HG03095 (cell line): Measurements from ENCODE around the gene CCDC97.

Experiments
- ATAC-seq: cut with Tn5 transposase; IDR thresholded peaks from one replicate; pipeline ENCODE4 v1.9.1; 2021; ENCODE audit warnings: moderate library complexity; ENCODE audit not compliant: unreplicated experiment

Gene CCDC97

DNA sequence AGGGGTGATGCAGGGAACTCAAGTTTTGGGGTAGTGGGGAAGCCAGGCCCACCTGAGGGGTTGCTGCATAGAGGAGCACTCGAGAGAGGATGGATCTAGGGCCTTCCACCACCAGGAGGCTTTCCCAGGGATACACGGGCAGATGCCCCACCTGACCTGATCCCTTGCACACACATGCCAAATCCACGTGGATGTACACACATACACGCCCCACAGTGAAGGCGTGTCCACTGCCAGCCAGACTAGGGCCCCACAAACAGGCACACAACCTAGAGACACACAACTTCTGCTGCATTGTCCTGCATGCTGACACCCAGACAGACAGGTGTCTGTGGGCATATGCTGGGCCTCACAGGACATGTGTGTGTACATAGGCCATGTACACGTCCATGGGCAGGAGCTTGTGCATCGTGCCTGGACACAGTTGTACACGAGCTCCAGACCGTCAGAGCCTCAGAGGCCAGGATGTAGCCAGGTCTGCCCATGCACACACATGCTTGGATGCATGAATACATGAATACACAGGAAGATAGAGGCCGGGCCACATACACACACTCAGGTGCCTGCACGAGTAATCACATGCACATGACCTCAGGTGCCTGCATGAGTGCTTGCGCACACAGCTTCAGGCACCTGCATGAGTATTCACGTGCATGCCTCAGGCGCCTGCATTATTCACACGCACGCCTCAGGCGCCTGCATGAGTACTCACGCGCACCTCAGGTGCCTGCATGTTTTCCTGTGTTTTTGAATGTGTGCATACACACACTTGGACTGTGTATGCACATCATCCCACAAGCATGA lies 8.9 kb downstream of the CCDC97 start:
- no peak for ATAC-seq

DNA sequence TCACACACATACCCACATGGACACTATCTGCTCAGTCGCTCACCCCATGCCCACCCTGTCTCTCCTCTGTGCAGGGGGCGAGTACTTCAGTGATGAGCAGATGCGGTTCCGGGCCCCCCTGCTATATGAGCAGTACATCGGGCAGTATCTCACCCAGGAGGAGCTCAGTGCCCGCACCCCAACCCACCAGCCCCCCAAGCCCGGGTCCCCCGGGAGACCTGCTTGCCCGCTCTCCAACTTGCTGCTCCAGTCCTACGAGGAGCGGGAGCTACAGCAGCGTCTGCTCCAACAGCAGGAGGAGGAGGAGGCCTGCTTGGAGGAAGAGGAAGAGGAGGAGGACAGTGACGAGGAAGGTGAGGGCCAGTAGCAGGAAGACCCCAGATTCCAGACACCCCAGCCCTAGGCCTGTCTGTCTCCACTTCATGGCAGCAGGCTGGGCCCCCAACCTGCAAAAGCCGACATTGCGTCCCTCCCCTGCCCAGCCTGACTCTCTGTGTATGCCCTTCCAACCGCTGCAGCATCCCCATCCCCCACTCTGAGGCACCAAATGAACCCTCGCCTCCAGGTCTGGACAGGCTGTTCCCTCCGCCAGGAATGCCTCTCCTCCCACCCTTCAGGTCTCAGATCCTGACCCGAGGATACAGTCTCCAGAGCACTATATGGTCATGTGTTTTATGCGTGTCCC lies 9.7 kb downstream of the CCDC97 start:
- ATAC-seq, result no peak

- no peak for ATAC-seq
Observed at GRCh38 chr19:41320185-41320518, 10.2 kb downstream of the CCDC97 start.

DNA sequence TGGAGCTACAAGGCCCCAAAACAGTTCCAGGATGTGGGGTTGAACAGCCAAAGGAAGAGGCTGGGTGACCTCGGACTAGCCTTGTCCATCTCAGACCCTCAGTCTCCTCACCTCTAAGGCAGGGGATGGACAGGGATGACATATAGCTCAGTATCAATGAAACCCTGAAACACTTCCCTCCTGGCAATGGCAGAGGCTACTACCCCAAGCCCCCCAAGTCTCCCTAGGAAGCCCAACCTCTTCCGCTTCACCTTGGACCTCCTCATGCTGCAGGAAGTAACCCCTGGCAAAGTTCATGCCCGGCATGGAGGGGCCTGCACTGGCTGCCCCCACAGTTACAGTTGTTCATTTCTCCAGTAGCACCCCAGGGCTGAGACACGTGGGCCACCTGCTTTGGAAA lies 10.6 kb downstream of the CCDC97 start:
- ATAC-seq, result no peak

DNA sequence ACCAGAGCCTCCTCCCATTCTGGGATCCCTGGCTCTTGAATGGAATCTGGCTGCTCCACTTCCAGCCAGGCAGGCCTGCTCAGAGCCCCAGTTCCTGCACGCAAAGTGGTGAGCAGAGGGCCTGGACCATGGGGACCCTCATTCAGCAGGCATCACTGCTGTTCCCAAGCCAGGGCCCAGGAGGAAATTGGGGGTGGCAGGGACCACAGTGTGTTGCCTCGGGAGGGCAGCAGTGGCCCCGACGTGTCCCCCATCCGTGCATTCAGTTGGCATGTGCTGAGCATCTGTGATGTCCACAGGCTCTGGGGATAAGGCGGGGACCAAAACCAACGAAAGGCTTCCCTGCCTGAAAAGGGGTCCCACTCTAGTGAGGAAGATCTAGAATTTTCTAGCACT lies 11.2 kb downstream of the CCDC97 start:
- no peak for ATAC-seq

- ATAC-seq, result no peak
Observed at GRCh38 chr19:41321600-41322270, 11.8 kb downstream of the CCDC97 start.

GRCh38 chr19:41322451-41322850 lies 12.5 kb downstream of the CCDC97 start:
- ATAC-seq, result no peak

DNA sequence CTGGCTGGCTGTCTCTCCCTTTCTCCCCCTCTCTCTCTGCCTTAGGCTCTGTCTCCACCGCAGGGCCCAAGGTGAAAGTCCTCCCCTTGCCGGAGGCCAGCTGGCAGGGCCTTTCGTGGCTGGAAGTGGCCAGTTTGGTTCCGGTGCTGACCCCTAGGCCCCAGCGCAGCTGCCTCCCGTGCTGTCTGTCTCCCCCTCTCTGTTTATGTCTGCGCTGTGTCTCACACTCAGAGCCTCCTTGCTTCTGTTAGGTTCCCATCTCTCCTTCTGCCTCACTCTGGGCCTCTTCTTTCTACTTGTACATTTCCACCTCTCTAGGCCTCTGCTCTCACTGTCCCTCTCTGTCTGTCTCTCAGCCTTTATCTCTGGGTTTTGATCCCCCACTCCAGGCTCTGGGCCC lies 13.1 kb downstream of the CCDC97 start:
- no peak for ATAC-seq

- no peak for ATAC-seq
Observed at GRCh38 chr19:41323430-41324125, 13.6 kb downstream of the CCDC97 start.

DNA sequence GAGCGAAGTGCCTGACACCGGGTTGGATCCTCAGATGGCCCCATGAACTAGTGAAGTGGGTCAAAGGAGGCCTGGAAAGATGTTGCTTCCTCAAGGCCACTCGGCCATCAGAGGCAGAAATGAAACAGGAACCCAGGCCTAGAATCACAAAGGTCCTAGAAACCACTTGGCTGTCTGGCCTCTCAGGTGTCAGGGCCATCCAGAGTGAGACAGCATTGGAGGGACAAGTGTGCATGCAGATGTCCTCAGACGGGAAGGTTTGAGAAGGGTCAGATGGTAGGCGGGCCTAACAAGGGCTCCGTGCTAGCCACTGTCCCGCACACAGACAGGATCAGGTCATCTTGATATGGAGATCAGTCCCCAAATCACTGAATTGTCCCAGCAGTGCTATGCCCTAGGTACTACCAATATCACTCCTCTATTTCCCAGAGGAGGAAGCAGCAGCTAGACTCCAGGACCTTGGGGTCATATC lies 14.3 kb downstream of the CCDC97 start:
- no peak for ATAC-seq

DNA sequence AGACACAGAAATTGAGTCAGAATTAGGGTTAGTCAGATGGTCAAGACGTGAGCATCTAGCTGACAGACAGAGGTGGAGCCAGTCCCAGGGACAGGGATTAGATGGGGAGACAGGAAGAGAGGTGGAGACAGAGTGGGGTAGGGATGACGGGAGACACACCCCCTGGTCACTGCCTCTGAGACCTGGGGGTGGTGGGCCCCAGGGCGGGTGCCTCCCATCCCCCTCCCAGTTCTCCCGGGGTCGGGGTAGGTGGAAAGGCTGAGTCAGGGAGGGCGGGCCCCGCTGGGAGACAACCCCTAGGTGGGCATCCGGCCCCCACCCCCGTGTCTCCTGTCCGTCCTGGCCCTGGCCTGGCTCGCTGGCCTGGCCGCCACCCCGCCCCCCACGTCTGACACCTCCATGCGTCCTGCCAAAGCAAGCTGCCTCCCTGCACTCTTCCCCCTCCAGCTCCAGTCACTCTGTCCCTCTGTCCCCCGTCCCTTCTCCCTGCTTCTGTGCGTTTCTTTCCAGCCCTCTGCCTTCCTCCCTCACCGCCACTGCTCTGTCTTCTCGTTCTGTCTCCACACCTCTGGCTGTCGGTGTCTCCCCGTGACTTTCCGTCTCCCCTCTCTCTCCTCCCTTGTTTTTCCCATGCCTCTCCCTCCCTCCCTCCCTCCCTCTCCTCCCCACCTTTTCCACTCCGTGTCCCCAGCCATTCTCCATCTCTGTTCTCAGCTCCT lies 15.1 kb downstream of the CCDC97 start:
- ATAC-seq, result no peak

DNA sequence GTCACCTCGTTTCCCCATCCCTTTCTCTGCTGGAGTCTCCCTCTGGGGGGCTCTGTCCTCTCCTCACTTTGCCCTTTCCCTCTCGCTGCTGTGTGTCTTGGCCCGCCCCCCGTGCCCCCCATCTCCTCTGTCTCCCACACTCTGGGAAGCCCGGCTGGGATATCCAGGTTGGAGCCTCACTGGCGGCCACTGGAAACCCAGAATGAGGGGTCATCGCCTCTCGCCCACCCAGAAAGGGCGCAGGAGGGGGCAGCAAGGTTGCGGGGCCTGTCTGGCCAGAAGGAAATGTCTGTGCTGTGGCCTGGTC lies 15.6 kb downstream of the CCDC97 start:
- no peak for ATAC-seq

- ATAC-seq, result no peak
Observed at GRCh38 chr19:41325947-41326706, 16.2 kb downstream of the CCDC97 start.

DNA sequence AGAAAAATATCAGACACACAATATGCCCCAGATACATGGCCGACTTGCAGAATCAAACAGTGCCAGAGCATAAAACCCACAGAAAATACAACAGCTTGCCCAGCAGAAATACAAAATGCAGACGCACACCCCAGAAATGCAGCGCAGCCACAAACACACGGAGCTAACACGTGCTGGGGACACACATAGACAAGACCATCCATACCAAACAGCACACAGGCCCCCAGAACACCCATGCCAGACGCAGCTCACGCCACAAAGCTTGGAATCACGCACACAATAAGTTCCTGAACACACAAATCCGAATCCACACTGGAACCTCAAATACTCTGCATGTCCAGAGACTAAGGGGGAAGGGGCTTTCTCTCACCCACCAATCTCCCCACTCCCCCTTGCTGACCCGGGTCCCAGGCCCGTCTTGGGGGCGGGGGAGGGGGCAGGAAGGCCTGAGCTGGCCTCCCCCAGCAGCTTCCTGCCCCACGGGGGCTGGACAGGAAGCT lies 17.2 kb downstream of the CCDC97 start:
- no peak for ATAC-seq

GRCh38 chr19:41327576-41328156 lies 17.7 kb downstream of the CCDC97 start:
- no peak for ATAC-seq

GRCh38 chr19:41328157-41328841 lies 18.3 kb downstream of the CCDC97 start:
- ATAC-seq, result no peak

- no peak for ATAC-seq
Observed at GRCh38 chr19:41328842-41329225, 18.9 kb downstream of the CCDC97 start.

DNA sequence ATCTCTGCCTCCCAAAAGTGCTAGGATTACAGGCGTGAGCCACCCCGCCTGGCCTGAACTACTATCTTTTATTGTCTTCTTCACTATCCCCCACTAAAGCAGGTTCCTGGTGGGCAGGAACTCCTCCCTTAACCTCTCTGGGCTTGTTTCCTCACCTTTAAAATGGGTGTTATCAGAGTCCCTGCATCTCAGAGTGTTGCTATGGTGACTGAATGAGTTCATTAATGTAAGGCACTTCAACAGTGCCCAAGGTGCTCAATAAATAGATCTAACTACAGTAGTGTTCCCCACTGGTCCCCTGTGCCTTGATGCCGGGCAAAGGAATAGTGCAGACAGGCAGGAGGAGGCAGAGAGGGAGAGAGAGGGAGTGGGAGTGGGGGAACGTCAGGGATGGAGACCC lies 20.5 kb downstream of the CCDC97 start:
- ATAC-seq, result no peak
